Stimulated activated CD8-positive, alpha-beta memory T cell treated with anti-CD3 and anti-CD28 coated beads, Interleukin-7, amount 100 ng/mL, for 48 hours (primary cell): Measurements from ENCODE around the gene TARDBP.
"Not testable (repeated sequence)": the region's sequence is repeated elsewhere in the genome, so short reads cannot be mapped to it uniquely, and the experiment has no call there.

ENCODE experiments used
- DNase-seq, 2 donors: peaks; one replicate each; pipeline ENCODE4 v3.0.0-alpha.2; 2020; ENCODE audit warnings: low read depth in 1 of 2; ENCODE audit errors: extremely low read depth in 1 of 2

Gene TARDBP

GRCh38 chr1:11012260-11013159 lies at the start of gene TARDBP:
Gene TARDBP (plus strand): TSS chr1:11012654. CDS start chr1:11013728, 1,074 bp downstream.
- peak; percentile 81 for DNase-seq

GRCh38 chr1:10965546-10966226 lies 46.8 kb upstream of the TARDBP start:
- DNase-seq = peak in 1 of 2 donors; percentile 22

GRCh38 chr1:10967090-10967489 lies 45.4 kb upstream of the TARDBP start:
- DNase-seq = no peak

- no peak for DNase-seq
These were observed 44.0 kb upstream of the TARDBP start for GRCh38 chr1:10968411-10968826.

- no peak for DNase-seq
These were observed 43.0 kb upstream of the TARDBP start for GRCh38 chr1:10969267-10969970.

- no peak for DNase-seq
These were observed 42.5 kb upstream of the TARDBP start for GRCh38 chr1:10969971-10970332.

- DNase-seq = no peak
These were observed 38.9 kb upstream of the TARDBP start for GRCh38 chr1:10973552-10973951.

GRCh38 chr1:10973956-10974881 lies 38.2 kb upstream of the TARDBP start:
- DNase-seq = no peak

GRCh38 chr1:10975567-10976326 lies 36.7 kb upstream of the TARDBP start:
- DNase-seq = no peak

- no peak for DNase-seq
These were observed 33.7 kb upstream of the TARDBP start for GRCh38 chr1:10978719-10979118.

- no peak for DNase-seq
These were observed 33.0 kb upstream of the TARDBP start for GRCh38 chr1:10979483-10979920.

- DNase-seq = no peak
These were observed 32.3 kb upstream of the TARDBP start for GRCh38 chr1:10980094-10980577.

GRCh38 chr1:10980841-10981727 lies 31.4 kb upstream of the TARDBP start:
- DNase-seq = no peak

GRCh38 chr1:10986525-10986890 lies 25.9 kb upstream of the TARDBP start:
- DNase-seq = no peak

- no peak for DNase-seq
These were observed 24.5 kb upstream of the TARDBP start for GRCh38 chr1:10987840-10988417.

- no peak for DNase-seq
These were observed 23.4 kb upstream of the TARDBP start for GRCh38 chr1:10989095-10989494.

- not testable (repeated sequence) for DNase-seq
These were observed 22.4 kb upstream of the TARDBP start for GRCh38 chr1:10989920-10990516.

GRCh38 chr1:10990828-10991227 lies 21.6 kb upstream of the TARDBP start:
- DNase-seq = no peak
